Measurements from ENCODE around the gene TDRD7.

TDRD7 gene

GRCh38 chr9:97506787-97507186, 94.9 kb downstream of the TDRD7 start:
- DNase-seq (ENCODE audit: low spot score), result no peak

DNA sequence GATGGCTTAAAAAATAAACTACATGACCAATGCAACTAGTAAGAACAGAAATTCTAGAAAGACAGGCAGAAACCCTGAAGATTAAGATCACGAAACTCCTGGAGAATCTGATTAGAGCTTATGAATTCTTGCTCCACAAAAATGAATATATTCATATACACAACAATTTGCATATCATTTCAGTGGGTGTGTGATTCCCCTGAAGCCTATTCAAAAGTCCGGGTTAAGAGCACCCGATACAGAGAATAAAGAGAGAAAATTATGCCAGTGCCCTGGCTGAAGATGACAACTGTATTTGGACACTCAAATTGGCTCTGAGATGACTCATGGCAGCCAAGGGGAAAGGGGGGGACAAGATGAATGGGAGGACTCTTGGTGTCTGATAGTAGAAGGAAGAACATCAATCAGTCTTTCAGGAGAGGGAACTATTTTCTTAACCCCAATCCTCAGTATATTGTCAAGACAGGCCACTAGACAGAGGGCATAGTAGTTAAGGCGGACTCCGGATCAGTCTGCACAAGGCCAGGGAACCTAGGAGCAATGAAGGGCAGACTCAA, 95.6 kb downstream of the TDRD7 start:
- DNase-seq (ENCODE audit: low spot score), result no peak

- no peak for DNase-seq (ENCODE audit: low spot score)
These were observed 97.0 kb downstream of the TDRD7 start for GRCh38 chr9:97508852-97509251.

- DNase-seq (ENCODE audit: low spot score), result no peak
These were observed 99.1 kb downstream of the TDRD7 start for GRCh38 chr9:97510797-97511654.

DNA sequence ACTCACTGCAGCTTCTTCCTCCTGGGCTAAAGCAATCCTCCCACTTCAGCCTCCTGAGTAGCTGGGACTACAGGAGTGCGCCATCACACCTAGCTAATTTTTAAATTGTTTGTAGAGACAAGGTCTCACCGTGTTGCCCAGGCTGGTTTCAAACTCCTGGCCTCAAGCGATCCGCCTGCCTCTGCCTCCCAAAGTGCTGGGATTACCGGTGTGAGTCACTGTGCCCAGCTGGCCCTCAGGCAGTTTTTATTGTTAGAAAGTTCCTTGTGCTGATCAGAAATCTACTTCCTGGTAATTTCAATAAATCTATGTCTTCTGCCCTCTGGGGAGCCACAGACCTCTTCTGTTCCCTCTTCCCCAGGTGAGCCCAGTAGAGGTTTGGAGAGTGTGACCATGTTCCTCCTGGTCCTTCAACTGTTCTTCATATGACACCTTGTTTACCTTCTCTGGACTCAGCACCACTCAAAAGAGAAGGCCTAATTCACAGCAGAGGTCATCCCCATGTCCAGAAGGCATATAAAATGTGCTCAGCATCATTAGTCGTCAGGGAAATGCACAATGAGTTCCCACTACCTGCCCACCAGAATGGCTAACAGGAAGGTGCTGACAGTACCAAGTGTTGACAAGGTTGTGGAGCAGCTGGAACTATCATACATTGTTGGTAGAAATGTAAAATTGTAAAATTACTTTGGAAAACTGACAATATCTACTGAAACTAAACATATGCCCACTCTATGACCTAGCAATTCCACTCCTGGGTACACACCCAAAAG, 99.9 kb downstream of the TDRD7 start:
- no peak for DNase-seq (ENCODE audit: low spot score)

GRCh38 chr9:97512966-97513560, 101.2 kb downstream of the TDRD7 start:
- DNase-seq (ENCODE audit: low spot score), result no peak

GRCh38 chr9:97514531-97514930, 102.6 kb downstream of the TDRD7 start:
- no peak for DNase-seq (ENCODE audit: low spot score)

DNA sequence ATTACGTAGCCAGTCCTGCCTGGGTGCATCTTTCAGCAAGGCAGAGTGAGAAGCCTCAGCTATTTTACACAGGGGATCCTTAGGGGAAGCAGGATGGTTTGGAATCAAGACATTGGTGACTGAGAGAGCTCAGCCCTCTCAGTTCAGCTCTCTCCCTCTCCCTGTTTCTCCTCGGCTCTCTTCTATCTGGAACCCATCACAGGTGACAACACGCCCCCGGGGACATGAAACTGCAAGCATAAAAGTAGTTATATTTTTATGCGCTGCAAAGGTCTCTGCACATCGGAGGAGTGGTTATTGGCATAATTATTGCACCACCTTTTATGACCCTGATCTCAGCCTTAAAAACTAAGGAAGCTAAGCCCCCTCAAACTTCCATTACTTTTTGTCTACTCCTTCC, 103.8 kb downstream of the TDRD7 start:
- DNase-seq (ENCODE audit: low spot score), result no peak

DNA sequence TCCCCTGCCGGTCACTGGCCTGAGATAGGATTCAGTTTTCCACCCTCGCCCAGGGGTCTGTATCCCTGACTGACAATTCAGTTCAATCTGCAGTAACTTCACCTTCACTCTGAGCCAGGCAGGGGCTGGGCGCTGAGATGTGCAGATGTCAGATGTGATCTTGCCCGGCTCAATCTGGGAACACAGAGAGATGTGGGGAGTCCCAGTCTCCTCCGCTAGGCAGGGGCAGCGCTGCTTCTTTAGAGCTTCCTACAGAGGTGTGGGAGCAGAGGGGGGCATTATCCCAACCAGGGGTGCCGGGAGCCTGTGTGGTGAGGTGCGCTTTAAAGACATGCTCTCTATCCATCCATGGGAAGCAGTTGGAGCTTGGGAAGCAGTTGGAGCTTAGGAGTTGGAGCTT, 104.2 kb downstream of the TDRD7 start:
- DNase-seq (ENCODE audit: low spot score), result no peak

- DNase-seq (ENCODE audit: low spot score), result no peak
These were observed 105.6 kb downstream of the TDRD7 start for GRCh38 chr9:97517331-97518089.

- DNase-seq (ENCODE audit: low spot score), result no peak
These were observed 106.4 kb downstream of the TDRD7 start for GRCh38 chr9:97518166-97518908.

DNA sequence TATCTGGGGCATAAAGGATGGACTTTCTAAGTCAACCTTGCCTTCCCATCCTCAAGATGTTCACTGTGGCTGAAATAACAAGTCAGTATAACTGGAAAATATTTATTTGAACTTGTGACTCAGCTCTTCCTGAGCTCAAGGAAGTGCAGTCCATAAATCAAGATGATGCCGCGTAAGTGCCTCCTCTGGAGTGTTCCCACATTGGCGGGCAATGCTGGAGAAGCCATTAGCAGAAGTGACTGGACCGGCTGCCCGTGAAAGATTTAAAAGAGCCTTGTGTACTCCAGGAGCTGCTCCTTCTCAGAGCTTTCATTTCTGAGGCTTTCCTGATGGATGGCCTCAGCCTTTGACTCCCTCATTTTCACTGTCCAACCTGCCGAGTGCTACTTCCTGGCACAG, 107.0 kb downstream of the TDRD7 start:
- no peak for DNase-seq (ENCODE audit: low spot score)

GRCh38 chr9:97519441-97519970, 107.6 kb downstream of the TDRD7 start:
- DNase-seq (ENCODE audit: low spot score), result no peak

DNA sequence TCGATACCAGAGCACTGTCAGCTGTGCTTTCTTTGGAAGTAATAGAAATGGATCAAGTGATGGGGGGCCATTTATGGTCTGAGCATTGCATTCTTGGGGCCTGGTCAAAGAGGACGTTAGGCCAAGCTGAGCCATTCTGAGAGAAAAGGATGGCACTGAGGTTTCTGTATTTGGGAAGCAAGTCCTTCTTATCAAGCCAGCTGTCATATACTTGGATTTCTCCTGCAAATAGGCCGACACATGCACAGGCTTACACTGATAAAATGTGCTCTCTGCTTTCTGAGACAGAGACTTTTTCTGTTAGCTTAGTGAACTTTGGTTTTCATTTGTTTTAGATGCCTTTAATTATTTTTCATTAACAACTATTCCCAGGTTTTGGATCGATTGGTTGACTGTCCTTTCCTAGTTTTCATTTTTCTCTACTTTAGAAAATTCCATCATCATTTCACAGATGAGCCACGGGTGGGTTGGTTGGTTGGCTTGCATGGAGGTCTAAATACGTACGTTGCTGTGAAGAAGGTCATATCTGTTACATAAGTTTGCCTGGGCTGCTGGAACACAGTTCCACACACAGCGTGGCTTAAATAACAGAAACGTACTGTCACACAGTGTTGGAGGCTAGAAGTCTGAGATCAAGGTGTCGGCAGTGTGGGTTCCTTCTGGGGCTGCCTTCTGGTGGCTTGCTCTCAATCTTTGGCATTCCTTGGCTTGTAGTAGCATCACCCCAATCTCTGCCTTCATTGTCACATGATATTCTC, 109.9 kb downstream of the TDRD7 start:
- DNase-seq (ENCODE audit: low spot score), result no peak

GRCh38 chr9:97524424-97524823, 112.5 kb downstream of the TDRD7 start:
- DNase-seq (ENCODE audit: low spot score), result no peak

DNA sequence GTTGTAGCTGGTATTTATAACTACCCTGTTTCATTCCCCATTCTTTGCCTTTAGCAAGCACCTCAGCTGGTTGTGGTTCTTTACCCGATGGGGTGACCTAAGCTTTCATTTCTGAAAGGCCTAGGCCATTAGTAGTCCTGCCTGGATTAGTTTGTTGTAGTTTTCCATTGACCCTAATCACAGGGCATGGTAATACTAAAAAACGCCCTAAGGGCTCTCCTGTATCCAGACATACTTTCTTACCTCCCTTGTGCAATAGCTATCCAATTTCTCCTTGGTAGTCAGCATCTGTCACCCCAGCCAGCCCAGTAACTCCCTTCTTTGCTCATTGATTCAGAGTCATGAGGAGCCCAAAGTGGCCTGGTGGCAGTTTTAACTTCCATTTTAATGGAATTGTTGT, 113.6 kb downstream of the TDRD7 start:
- DNase-seq (ENCODE audit: low spot score), result no peak

DNA sequence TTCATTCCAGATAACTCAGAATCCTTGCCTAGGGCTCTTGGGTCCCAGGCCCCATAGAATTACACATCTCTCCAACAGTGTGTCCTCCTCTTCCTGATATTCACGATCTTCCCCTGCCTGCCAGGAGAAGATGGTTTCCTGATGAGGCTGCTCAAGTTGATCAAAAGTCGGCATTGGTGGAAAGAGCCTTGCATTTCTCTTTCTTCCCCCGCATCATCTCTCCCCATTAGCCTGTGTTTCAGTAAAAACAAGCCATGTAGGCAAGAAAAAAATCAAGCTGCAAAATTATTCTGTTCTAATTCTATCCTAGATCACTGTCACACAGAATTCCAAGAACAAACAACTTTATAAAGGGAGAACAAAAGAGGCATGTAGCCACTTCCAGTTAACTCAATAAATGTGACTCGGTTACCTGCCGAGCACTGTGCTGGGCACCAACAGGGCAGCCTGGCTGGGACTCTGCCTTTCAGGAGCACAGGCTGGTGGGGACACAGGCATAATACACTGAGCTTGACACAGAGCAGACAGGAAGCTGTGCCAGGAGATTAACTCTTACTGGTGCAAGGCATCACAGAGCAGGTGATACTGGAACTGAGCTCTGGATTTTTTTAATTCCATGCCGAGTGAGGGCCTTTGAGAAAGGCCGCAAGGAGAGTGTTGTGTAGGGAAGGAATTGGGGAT, 115.1 kb downstream of the TDRD7 start:
- DNase-seq (ENCODE audit: low spot score), result no peak

DNA sequence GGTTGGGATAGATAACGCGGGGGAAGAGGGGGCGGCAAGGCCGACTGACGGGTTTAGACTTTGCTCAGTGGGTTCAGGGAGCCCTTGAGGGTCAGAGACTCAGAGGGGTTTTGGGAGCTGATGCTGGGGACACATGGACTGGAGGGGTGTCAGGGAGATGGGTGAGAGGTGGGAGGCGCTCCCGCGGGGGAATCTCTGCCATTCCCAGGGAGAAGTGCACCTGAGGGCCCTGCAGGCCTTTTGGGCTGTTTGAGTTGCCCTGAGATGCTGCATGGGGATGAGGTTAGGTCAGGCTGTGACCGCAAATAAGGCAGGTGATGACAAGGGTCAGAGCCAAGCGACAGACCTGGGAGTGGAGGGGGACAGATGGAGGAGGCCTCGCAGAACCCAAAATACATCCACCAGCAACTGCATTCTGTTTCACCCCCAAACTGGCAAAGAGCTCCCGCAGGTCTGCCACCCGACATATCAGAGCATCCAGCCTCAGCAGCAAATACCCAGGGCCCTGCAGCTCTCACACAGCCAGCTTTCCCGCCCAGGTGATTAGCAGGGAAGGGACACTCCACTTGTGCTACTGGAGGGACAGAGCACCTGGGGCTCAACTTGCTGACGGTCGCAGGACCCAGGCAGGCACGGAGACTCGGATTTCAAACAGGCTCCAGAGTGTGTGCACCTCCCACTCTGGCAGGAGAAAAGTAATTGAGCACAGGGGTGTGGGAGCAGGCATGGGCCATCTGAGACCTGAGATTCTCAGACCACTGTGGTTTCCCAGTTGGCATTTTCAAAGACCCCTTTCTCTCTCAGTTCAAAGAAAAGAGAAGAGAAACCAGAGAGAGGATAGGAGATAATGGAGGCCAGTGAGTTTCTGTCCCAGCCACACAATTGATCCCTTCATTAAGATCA, 116.0 kb downstream of the TDRD7 start:
- no peak for DNase-seq (ENCODE audit: low spot score)

Data from HuH-7.5 (cell line).